GM12878 (cell line): ENCODE measurements around the gene AP4S1. TPM values are rescaled to one million over a fixed set of nuclear protein-coding genes. Genes with fewer than 3 reads are reported as not detected.

ENCODE experiments used
- ATAC-seq: fragments of 200-7000 bp; cut with Tn5 transposase; 3 replicates; pipeline ENCODE4 v1.9.1; 2020; ENCODE audit warnings: mild to moderate bottlenecking, moderate library complexity
- BruUV-seq: library from RNA; stranded (reverse); fragments of 400-500 nt; replicated peaks from 2 replicates; lab custom pipeline; 2021; lab: Mats Ljungman, UMichigan
- CTCF ChIA-PET: fragments of 300-600 bp; sonication (Branson Sonifier 250); formaldehyde crosslinking; extraction: SDS; loops from one replicate; lab custom pipeline; 2021; ENCODE audit warnings: inconsistent platforms; lab: Yijun Ruan, JAX
- POLR2A ChIA-PET: fragments of 350-600 bp; formaldehyde crosslinking; extraction: SDS; loops from one replicate; lab custom pipeline; 2021; ENCODE audit warnings: inconsistent platforms; lab: Charles Lee
- RAD21 ChIA-PET: fragments of 300-600 bp; sonication (Branson Sonifier 250); formaldehyde crosslinking; loops from one replicate; lab custom pipeline; 2023; ENCODE audit warnings: antibody characterized with exemption; ENCODE audit not compliant: unreplicated experiment; lab: Charles Lee
- SMC1A ChIA-PET: fragments of 300-600 bp; sonication (Branson Sonifier 250); formaldehyde crosslinking; loops from one replicate; lab custom pipeline; 2023; ENCODE audit not compliant: unreplicated experiment, uncharacterized antibody; lab: Charles Lee
- DNase-seq: peaks from one replicate; pipeline ENCODE4 v3.0.0-alpha.2; 2011; ENCODE audit warnings: low read depth, low spot score
- FAIRE-seq: peaks from 3 replicates; lab custom pipeline; 2011; peaks lifted over from hg19 to GRCh38; lab: Jason Lieb, UNC
- H2AFZ ChIP-seq: 2 replicates; pipeline ENCODE4 v1.6.0; 2011; ENCODE audit warnings: low read depth, low read length, control low read depth; ENCODE audit not compliant: control insufficient read depth
- H3K27ac ChIP-seq: 2 replicates; pipeline ENCODE4 v1.5.1; 2011; ENCODE audit warnings: control low read depth; ENCODE audit not compliant: control insufficient read depth, insufficient read depth
- H3K27me3 ChIP-seq, 2 experiments: replicated peaks in 1 of 2; 2 replicates each; pipeline versions ENCODE4 v1.6.0 to v1.6.1; 2011; ENCODE audit warnings: low read length in 1 of 2; ENCODE audit not compliant: control insufficient read depth in 2 of 2, insufficient read depth in 2 of 2
- H3K36me3 ChIP-seq, 2 experiments: 2 replicates each; pipeline ENCODE4 v1.5.1; 2011; ENCODE audit warnings: low read length in 1 of 2; ENCODE audit not compliant: control insufficient read depth in 2 of 2, insufficient read depth in 2 of 2
- H3K4me1 ChIP-seq: 2 replicates; pipeline ENCODE4 v1.6.1; 2011; ENCODE audit warnings: mild to moderate bottlenecking, low read length, moderate library complexity, mixed read lengths; ENCODE audit not compliant: control insufficient read depth, insufficient read depth
- H3K4me2 ChIP-seq: 2 replicates; pipeline ENCODE4 v1.6.0; 2011; ENCODE audit warnings: control low read depth; ENCODE audit not compliant: control insufficient read depth, insufficient read depth
- H3K4me3 ChIP-seq: fragments of 200-600 bp; sonication (generic); 2 replicates; pipeline ENCODE4 v1.5.1; 2016
- H3K79me2 ChIP-seq: 2 replicates; pipeline ENCODE4 v1.6.0; 2011; ENCODE audit warnings: low read length; ENCODE audit not compliant: control insufficient read depth, insufficient read depth
- H3K9ac ChIP-seq: 2 replicates; pipeline ENCODE4 v1.8.0; 2011; ENCODE audit warnings: low read length, control low read depth, mixed read lengths; ENCODE audit not compliant: control insufficient read depth, insufficient read depth
- H3K9me3 ChIP-seq: replicated peaks from 3 replicates; pipeline ENCODE4 v1.5.1; 2011; ENCODE audit warnings: mild to moderate bottlenecking, low read length; ENCODE audit not compliant: control insufficient read depth, insufficient read depth
- H4K20me1 ChIP-seq: 2 replicates; pipeline ENCODE4 v1.6.0; 2011; ENCODE audit not compliant: control insufficient read depth, insufficient read depth
- BRCA1 ChIP-seq: IDR thresholded peaks from 2 replicates; pipeline ENCODE4 v1.6.1; 2011; ENCODE audit warnings: low read depth, low read length, improper control_type of control experiment
- DPF2 ChIP-seq: fragments of 450-650 bp; IDR thresholded peaks from 2 replicates; pipeline ENCODE4 v1.6.1; 2017; ENCODE audit warnings: mild to moderate bottlenecking
- JUND ChIP-seq: IDR thresholded peaks from 2 replicates; pipeline ENCODE4 v1.6.1; 2012; ENCODE audit warnings: low read depth, mild to moderate bottlenecking, low read length, improper control_type of control experiment, moderate library complexity
- KDM1A ChIP-seq: fragments of 200-600 bp; sonication (generic); IDR thresholded peaks from 2 replicates; pipeline ENCODE4 v1.6.1; 2016; ENCODE audit warnings: borderline replicate concordance
- MYC ChIP-seq: IDR thresholded peaks from 2 replicates; pipeline ENCODE4 v1.6.1; 2011; ENCODE audit warnings: mild to moderate bottlenecking, low read length, moderate library complexity, inconsistent platforms; ENCODE audit not compliant: insufficient read depth, insufficient replicate concordance, insufficient read length, severe bottlenecking
- NFYA ChIP-seq: IDR thresholded peaks from 2 replicates; pipeline ENCODE4 v1.6.1; 2011; ENCODE audit warnings: low read depth, mild to moderate bottlenecking, low read length, improper control_type of control experiment, borderline replicate concordance
- NR2C1 ChIP-seq: fragments of 450-650 bp; IDR thresholded peaks from 2 replicates; pipeline ENCODE4 v1.6.1; 2017; ENCODE audit warnings: antibody characterized with exemption, mild to moderate bottlenecking, moderate library complexity
- NR2C2 ChIP-seq: IDR thresholded peaks from 2 replicates; pipeline ENCODE4 v1.6.1; 2011; ENCODE audit warnings: borderline replicate concordance, low read depth; ENCODE audit not compliant: control insufficient read depth, insufficient read length
- POLR2A ChIP-seq: IDR thresholded peaks from 2 replicates; pipeline ENCODE4 v1.6.1; 2011; ENCODE audit warnings: low read depth, mild to moderate bottlenecking, low read length
- POLR2AphosphoS2 ChIP-seq: IDR thresholded peaks from 2 replicates; pipeline ENCODE4 v1.6.1; 2011; ENCODE audit warnings: low read depth, mild to moderate bottlenecking, low read length, improper control_type of control experiment, moderate library complexity
- RFX5 ChIP-seq: IDR thresholded peaks from 2 replicates; pipeline ENCODE4 v1.6.1; 2011; ENCODE audit warnings: low read depth, low read length, improper control_type of control experiment
- SPI1 ChIP-seq: IDR thresholded peaks from 2 replicates; pipeline ENCODE4 v1.6.1; 2011; ENCODE audit warnings: low read depth, mild to moderate bottlenecking, low read length, moderate library complexity, borderline replicate concordance; ENCODE audit not compliant: insufficient read depth
- SRF ChIP-seq, 2 experiments: IDR thresholded peaks; 2 replicates each; pipeline ENCODE4 v1.6.1; 2011; ENCODE audit warnings: low read depth in 2 of 2, low read length in 2 of 2, mild to moderate bottlenecking in 1 of 2, moderate library complexity in 1 of 2
- TCF3 ChIP-seq: IDR thresholded peaks from 2 replicates; pipeline ENCODE4 v1.6.1; 2012; ENCODE audit warnings: low read depth, mild to moderate bottlenecking, low read length, borderline replicate concordance; ENCODE audit not compliant: insufficient read depth
- YBX1 ChIP-seq: fragments of 450-650 bp; IDR thresholded peaks from 2 replicates; pipeline ENCODE4 v1.6.1; 2016; ENCODE audit warnings: antibody characterized with exemption
- WGBS: methylation state at CpG from one replicate; pipeline ENCODE4 v1.1.6; 2016; ENCODE audit warnings: low lambda C conversion rate; ENCODE audit not compliant: insufficient replicate concordance, insufficient coverage; ENCODE audit errors: missing lambda C conversion rate; 5-methylcytosine and 5-hydroxymethylcytosine counted together
- in situ Hi-C: fragments of 300-500 bp; cut with MboI; formaldehyde crosslinking; loops from 9 replicates; pipeline ENCODE4 v1.14.3; 2018; ENCODE audit warnings: mixed read lengths
- intact Hi-C: fragments of 100-400 bp; cut with micrococcal nuclease; formaldehyde crosslinking; loops from one replicate; pipeline ENCODE4 v1.14.2; 2022; ENCODE audit not compliant: unreplicated experiment
- polyA plus RNA-seq, 11 experiments: library from polyadenylated mRNA; depleted of rRNA in 4 of 11; unstranded in 6 of 11; stranded (reverse) in 5 of 11; fragments of >200 nt; fragmentation: Nextera tagmentation in 4 of 11; fragmentation: Illumina TruSeq in 1 of 11; extraction: Ambion mirVana in 4 of 11; extraction: Trizol in 1 of 11; gene quantifications; 1 replicate in 1 of 11; 2 replicates in 10 of 11; pipeline versions ENCODE4 v1.2.1 to v1.2.3, GENCODE V29; 2011 to 2016; ENCODE audit warnings: inconsistent platforms in 2 of 11, missing spikeins in 2 of 11, low read depth in 1 of 11
- total RNA-seq, 4 experiments: library from RNA; depleted of rRNA in 3 of 4; stranded (reverse); fragments of >200 nt in 3 of 4; fragmentation: Illumina TruSeq in 1 of 4; extraction: Trizol in 1 of 4; gene quantifications; 2 replicates each; pipeline versions ENCODE4 v1.2.1 to v1.2.3, GENCODE V29; 2013 to 2021
- TF ChIP-seq, protein P1 (sequence below): fragments of 450-650 bp; IDR thresholded peaks from 2 replicates; pipeline ENCODE4 v1.6.1; 2016; ENCODE audit warnings: mild to moderate bottlenecking
- TF ChIP-seq, protein P2 (sequence below): fragments of 450-650 bp; IDR thresholded peaks from 2 replicates; pipeline ENCODE4 v1.6.1; 2018; ENCODE audit warnings: mild to moderate bottlenecking, low read depth, moderate library complexity; ENCODE audit not compliant: partially characterized antibody
- TF ChIP-seq, protein P3 (sequence below): IDR thresholded peaks from 2 replicates; pipeline ENCODE4 v1.6.1; 2011; ENCODE audit warnings: borderline replicate concordance, low read depth, mild to moderate bottlenecking, moderate library complexity, low read length; ENCODE audit not compliant: insufficient read depth, poor library complexity, severe bottlenecking

AP4S1 gene
- total and polyA plus RNA-seq, 10 of the 15 experiments (the other 5 are each of a cell fraction or from before 2014, with no cell fraction given) = 3.6 to 9.0 (median 5.7) TPM

DNA sequence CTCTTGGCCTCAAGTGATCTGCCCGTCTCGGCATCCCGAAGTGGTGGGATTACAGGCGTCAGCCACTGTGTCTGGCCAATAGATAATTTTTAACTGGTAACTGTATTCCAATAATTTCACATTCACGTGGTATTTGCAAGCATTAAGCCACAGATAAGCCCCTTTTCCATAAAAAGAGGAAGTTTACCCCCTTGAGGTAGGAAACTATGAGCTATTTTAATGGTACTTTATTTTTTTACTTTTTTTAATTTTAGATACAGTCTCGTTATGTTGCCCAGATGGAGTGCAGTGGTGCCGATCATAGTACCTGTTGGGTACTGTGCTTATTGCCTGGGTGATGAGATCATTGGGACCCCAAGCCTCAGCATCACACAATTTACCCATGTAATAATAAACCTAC, 42.9 kb upstream of the AP4S1 start:
- DNase-seq (no peak), ATAC-seq (no peak), FAIRE-seq (no peak)
- H3K36me3 ChIP-seq = no peaks in the 10 kb centered on the region
- H3K4me3 ChIP-seq = no peak overlapping the region
- no peak overlapping the region for H2AFZ ChIP-seq
- H3K27me3 ChIP-seq = no peaks in the 10 kb centered on the region
- intact Hi-C loops = no loop called here
- no peaks in the 10 kb centered on the region; the same call in 1 of the 3 replicates for H3K9me3 ChIP-seq
- 0 out of 2 replicates have a peak, but pooled peaks cover 3% of the 10 kb centered on the region for H3K4me1 ChIP-seq
- ChIA-PET CTCF (interaction anchor here (1.4 to 8.1 kb wide), 8 partner anchors 12 to 148 kb away, joined by 3 to 97 read pairs (median 4); no protein-coding TSS in a partner anchor), SMC1A (interaction anchor here (1.0 to 3.8 kb wide), 4 partner anchors 74 to 101 kb away, joined by 3 to 23 read pairs (median 3); no protein-coding TSS in a partner anchor), RAD21 (interaction anchor here (0.7 to 5.1 kb wide), 7 partner anchors 12 to 374 kb away, joined by 3 to 41 read pairs (median 3); no protein-coding TSS in a partner anchor), POLR2A (no interaction called here)
- TF ChIP-seq SPI1 (no peak), MYC (no peak), YBX1 (no peak), NR2C1 (no peak), NR2C2 (no peak), POLR2AphosphoS2 (no peak), TCF3 (no peak), DPF2 (no peak), BRCA1 (no peak), SRF (IDR thresholded peaks at IDR 0.05; ENCODE audit: low read depth in 2 of 2, low read length in 2 of 2) (no peak), POLR2A (no peak), KDM1A (no peak), RFX5 (no peak), NFYA (no peak), JUND (no peak)
- TF ChIP-seq, protein P1, sequence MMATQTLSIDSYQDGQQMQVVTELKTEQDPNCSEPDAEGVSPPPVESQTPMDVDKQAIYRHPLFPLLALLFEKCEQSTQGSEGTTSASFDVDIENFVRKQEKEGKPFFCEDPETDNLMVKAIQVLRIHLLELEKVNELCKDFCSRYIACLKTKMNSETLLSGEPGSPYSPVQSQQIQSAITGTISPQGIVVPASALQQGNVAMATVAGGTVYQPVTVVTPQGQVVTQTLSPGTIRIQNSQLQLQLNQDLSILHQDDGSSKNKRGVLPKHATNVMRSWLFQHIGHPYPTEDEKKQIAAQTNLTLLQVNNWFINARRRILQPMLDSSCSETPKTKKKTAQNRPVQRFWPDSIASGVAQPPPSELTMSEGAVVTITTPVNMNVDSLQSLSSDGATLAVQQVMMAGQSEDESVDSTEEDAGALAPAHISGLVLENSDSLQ = no peak
- TF ChIP-seq, protein P2, sequence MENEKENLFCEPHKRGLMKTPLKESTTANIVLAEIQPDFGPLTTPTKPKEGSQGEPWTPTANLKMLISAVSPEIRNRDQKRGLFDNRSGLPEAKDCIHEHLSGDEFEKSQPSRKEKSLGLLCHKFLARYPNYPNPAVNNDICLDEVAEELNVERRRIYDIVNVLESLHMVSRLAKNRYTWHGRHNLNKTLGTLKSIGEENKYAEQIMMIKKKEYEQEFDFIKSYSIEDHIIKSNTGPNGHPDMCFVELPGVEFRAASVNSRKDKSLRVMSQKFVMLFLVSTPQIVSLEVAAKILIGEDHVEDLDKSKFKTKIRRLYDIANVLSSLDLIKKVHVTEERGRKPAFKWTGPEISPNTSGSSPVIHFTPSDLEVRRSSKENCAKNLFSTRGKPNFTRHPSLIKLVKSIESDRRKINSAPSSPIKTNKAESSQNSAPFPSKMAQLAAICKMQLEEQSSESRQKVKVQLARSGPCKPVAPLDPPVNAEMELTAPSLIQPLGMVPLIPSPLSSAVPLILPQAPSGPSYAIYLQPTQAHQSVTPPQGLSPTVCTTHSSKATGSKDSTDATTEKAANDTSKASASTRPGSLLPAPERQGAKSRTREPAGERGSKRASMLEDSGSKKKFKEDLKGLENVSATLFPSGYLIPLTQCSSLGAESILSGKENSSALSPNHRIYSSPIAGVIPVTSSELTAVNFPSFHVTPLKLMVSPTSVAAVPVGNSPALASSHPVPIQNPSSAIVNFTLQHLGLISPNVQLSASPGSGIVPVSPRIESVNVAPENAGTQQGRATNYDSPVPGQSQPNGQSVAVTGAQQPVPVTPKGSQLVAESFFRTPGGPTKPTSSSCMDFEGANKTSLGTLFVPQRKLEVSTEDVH = no peak
- TF ChIP-seq, protein P3, sequence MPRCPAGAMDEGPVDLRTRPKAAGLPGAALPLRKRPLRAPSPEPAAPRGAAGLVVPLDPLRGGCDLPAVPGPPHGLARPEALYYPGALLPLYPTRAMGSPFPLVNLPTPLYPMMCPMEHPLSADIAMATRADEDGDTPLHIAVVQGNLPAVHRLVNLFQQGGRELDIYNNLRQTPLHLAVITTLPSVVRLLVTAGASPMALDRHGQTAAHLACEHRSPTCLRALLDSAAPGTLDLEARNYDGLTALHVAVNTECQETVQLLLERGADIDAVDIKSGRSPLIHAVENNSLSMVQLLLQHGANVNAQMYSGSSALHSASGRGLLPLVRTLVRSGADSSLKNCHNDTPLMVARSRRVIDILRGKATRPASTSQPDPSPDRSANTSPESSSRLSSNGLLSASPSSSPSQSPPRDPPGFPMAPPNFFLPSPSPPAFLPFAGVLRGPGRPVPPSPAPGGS = no peak
- no peak overlapping the region for H3K4me2 ChIP-seq
- no peak overlapping the region for H3K27ac ChIP-seq
- no peaks in the 10 kb centered on the region for H4K20me1 ChIP-seq
- BruUV-seq = no TSS peak
- no peak overlapping the region for H3K9ac ChIP-seq
- H3K79me2 ChIP-seq = peaks cover 21% of the 10 kb centered on the region
- 49% methylated on average over 7 of the region's 7 CpGs for WGBS
- in situ Hi-C loops = loop anchor here (5.0 kb wide), 1 partner anchor 100 kb away; no protein-coding TSS in a partner anchor
